Tibial artery (tissue), 4 donors: Measurements from ENCODE around the gene CDK9.

ENCODE experiments used
- DNase-seq, 2 donors: peaks; one replicate each; pipeline ENCODE4 v3.0.0-alpha.2; 2019
- H3K27ac ChIP-seq, 2 donors: fragments of 200-600 bp; sonication (generic) in 1 of 2; 1 replicate in 1 of 2; 2 replicates in 1 of 2; pipeline ENCODE4 v1.5.1; 2018 to 2019; ENCODE audit warnings: mild to moderate bottlenecking in 1 of 2
- H3K27me3 ChIP-seq, 2 donors: fragments of 200-600 bp; sonication (generic) in 1 of 2; one replicate each; pipeline versions ENCODE4 v1.5.1 to v1.6.0; 2016 to 2019
- H3K36me3 ChIP-seq, 3 donors: fragments of 200-600 bp; sonication (generic) in 2 of 3; one replicate each; pipeline ENCODE4 v1.5.1; 2016 to 2019; ENCODE audit warnings: mild to moderate bottlenecking in 2 of 3
- H3K4me1 ChIP-seq, 4 donors: fragments of 200-600 bp; sonication (generic) in 2 of 4; 1 replicate in 3 of 4; 2 replicates in 1 of 4; pipeline ENCODE4 v1.5.1; 2016 to 2019
- H3K4me3 ChIP-seq, 2 donors: fragments of 200-600 bp; sonication (generic) in 1 of 2; 1 replicate in 1 of 2; 2 replicates in 1 of 2; pipeline ENCODE4 v1.5.1; 2018 to 2019; ENCODE audit warnings: mild to moderate bottlenecking in 2 of 2
- H3K9me3 ChIP-seq, 3 donors: fragments of 200-600 bp; sonication (generic) in 1 of 3; one replicate each; pipeline ENCODE4 v1.5.1; 2016 to 2019
- intact Hi-C: fragments of 100-400 bp; cut with DNase I; formaldehyde crosslinking; loops from one replicate; pipeline ENCODE4 v1.15.0; 2023; ENCODE audit warnings: low total_unique reads
- TF ChIP-seq, protein P1 (sequence below), 2 experiments: fragments of 200-600 bp in 1 of 2; fragments of 450-650 bp in 1 of 2; IDR thresholded peaks; one replicate each; pipeline ENCODE4 v1.5.1; 2017 to 2019; ENCODE audit warnings: antibody characterized with exemption in 2 of 2, mild to moderate bottlenecking in 1 of 2, moderate library complexity in 1 of 2

CDK9 gene

GRCh38 chr9:127818574-127818973 lies 32.7 kb downstream of the CDK9 start:
- TF ChIP-seq, protein P1, sequence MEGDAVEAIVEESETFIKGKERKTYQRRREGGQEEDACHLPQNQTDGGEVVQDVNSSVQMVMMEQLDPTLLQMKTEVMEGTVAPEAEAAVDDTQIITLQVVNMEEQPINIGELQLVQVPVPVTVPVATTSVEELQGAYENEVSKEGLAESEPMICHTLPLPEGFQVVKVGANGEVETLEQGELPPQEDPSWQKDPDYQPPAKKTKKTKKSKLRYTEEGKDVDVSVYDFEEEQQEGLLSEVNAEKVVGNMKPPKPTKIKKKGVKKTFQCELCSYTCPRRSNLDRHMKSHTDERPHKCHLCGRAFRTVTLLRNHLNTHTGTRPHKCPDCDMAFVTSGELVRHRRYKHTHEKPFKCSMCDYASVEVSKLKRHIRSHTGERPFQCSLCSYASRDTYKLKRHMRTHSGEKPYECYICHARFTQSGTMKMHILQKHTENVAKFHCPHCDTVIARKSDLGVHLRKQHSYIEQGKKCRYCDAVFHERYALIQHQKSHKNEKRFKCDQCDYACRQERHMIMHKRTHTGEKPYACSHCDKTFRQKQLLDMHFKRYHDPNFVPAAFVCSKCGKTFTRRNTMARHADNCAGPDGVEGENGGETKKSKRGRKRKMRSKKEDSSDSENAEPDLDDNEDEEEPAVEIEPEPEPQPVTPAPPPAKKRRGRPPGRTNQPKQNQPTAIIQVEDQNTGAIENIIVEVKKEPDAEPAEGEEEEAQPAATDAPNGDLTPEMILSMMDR (IDR thresholded peaks at IDR 0.05): no peak
- no peaks in the 10 kb centered on the region for H3K27me3 ChIP-seq
- no peak overlapping the region for H3K27ac ChIP-seq
- intact Hi-C loops: no loop called here
- no peaks in the 10 kb centered on the region for H3K4me1 ChIP-seq
- H3K4me3 ChIP-seq: no peak overlapping the region
- no peaks in the 10 kb centered on the region for H3K9me3 ChIP-seq
- peaks cover 15 to 84% (median 78%) of the 10 kb centered on the region in 3 donors for H3K36me3 ChIP-seq
- DNase-seq: no peak

GRCh38 chr9:127822108-127822507 lies 36.3 kb downstream of the CDK9 start:
- H3K27ac ChIP-seq: no peak overlapping the region
- no peak overlapping the region for H3K4me3 ChIP-seq
- peaks cover 0 to 79% (median 55%) of the 10 kb centered on the region in 3 donors for H3K36me3 ChIP-seq
- TF ChIP-seq, protein P1 (IDR thresholded peaks at IDR 0.05): no peak
- intact Hi-C loops: no loop called here
- DNase-seq: no peak
- H3K9me3 ChIP-seq: no peaks in the 10 kb centered on the region
- no peaks in the 10 kb centered on the region for H3K27me3 ChIP-seq
- peaks cover 0 to 8% (median 2%) of the 10 kb centered on the region in 4 donors for H3K4me1 ChIP-seq

- intact Hi-C loops: no loop called here
- Histone ChIP-seq H3K36me3 (peaks cover 0 to 45% (median 21%) of the 10 kb centered on the region in 3 donors), H3K27ac (peak overlapping the region in 1 of 2 donors; percentile 14), H3K4me1 (peaks cover 0 to 29% (median 14%) of the 10 kb centered on the region in 4 donors), H3K9me3 (no peaks in the 10 kb centered on the region), H3K27me3 (no peaks in the 10 kb centered on the region), H3K4me3 (no peak overlapping the region)
- no peak for DNase-seq
- TF ChIP-seq, protein P1 (IDR thresholded peaks at IDR 0.05): peak in 1 of 2 experiments; percentile 12
Observed at GRCh38 chr9:127825319-127826051, 39.7 kb downstream of the CDK9 start.

DNA sequence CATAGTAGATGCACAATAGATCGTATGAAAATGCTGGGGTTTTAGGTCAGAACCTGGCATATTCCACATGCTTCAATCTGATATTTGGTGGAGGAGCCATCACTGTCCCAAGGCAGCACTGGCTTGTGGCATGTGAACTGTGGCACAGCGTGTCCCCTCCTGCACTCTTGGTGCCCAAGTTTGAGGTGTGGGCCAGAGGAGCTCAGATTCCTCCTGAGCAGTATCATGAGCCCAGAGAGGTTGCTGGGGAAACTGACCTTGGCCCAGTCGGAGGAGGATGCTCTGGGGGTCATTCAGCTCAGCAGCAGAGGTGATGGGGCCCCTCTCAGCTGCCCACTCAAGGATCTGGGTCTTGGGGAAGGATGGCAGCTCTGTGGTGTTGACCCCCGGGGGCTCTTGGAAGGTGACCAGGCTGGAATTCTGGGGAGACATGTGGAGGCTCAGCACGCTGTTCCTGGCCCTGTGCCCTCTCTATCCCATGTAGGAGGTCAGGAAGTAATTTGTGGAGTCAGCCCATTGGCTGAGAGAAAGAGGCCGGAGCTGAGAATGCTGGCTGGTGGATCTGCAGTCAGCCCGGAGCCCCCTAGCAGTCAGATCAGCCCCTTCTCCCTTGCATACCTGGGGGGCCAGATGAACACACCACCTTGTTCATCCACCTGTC lies 40.5 kb downstream of the CDK9 start:
- no peak overlapping the region for H3K4me3 ChIP-seq
- H3K36me3 ChIP-seq: peaks cover 0 to 40% (median 12%) of the 10 kb centered on the region in 3 donors
- H3K27me3 ChIP-seq: no peaks in the 10 kb centered on the region
- peak overlapping the region; percentile 14 to 68 for H3K27ac ChIP-seq
- TF ChIP-seq, protein P1 (IDR thresholded peaks at IDR 0.05): no peak
- intact Hi-C loops: no loop called here
- H3K4me1 ChIP-seq: peaks cover 0 to 30% (median 14%) of the 10 kb centered on the region in 4 donors
- no peaks in the 10 kb centered on the region for H3K9me3 ChIP-seq
- DNase-seq: no peak

DNA sequence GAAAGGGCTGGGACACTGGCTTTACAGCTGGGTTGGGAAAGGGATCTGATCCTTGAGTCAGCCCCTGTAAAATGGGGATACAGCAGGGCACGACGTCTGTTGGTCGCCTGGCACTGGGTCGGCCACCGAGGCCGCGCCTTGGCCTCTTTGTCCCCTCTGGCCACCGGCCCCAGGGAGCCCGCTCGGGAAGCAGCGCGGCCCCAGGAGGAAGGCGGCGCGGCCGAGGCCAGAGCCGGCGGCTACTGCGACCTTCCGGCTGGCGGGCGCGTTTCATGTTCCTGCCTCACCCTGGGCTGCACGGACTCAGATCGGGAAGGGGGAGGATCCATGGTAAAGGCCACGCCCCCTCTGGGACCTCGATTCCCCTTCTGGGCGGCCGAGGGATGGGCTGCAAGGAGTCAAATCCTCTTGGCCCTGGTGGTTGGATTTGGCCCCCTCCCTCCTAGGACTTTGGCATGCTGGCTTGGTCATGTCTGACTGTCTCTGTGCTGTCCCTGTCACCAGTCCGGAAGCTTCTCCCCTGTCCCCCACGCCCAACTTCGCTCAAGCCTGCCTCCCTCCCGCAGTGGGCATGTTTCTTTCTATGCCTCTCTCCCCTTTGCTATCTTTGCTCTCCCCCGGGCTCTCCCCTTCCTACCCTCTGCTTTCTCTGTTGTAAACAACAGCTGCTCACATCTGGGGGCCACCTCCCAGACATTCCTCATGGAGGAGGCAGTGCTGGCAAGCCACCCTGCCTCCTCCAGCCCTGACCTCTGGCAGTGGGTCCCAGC lies 42.6 kb downstream of the CDK9 start:
- intact Hi-C loops: no loop called here
- peak; percentile 90 to 93 for DNase-seq
- H3K4me3 ChIP-seq: peak overlapping the region; percentile 28 to 41
- peaks cover 0 to 30% (median 12%) of the 10 kb centered on the region in 3 donors for H3K36me3 ChIP-seq
- TF ChIP-seq, protein P1 (IDR thresholded peaks at IDR 0.05): peak in 1 of 2 experiments; percentile 6
- peak overlapping the region; percentile 68 to 69 for H3K27ac ChIP-seq
- no peaks in the 10 kb centered on the region for H3K27me3 ChIP-seq
- no peaks in the 10 kb centered on the region for H3K9me3 ChIP-seq
- peaks cover 0 to 50% (median 21%) of the 10 kb centered on the region in 4 donors for H3K4me1 ChIP-seq
